NCI-H226 (cell line): ENCODE measurements around the gene ABCA7.

Experiments used
- DNase-seq: peaks from one replicate; pipeline ENCODE4 v3.0.0-alpha.2; 2015

The ABCA7 gene

DNA sequence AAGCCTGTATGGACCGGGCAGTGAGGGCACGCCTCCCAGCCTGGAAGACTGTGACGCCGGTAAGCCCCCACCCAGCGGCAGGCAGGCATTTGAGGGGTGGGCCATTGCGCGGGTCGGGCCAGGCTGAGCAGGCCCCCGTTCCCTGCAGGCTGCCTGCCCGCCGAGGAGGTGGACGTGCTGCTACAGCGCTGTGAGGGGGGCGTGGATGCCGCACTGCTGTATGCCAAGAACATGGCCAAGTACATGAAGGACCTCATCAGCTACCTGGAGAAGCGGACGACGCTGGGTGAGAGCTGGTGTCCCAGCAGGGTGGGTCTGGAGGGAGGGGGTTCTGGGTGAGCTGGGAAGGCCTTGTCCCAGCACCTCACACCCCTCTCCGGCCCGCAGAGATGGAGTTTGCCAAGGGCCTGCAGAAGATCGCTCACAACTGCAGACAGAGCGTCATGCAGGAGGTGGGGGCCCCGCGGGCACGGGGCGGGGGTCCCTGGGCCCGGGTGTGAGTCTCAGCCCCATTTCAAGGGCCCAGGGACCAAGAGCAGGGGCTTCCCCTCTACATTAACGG lies 34.1 kb downstream of the ABCA7 start:
- DNase-seq: no peak

- no peak for DNase-seq
Measured at GRCh38 chr19:1074544-1075283, 34.8 kb downstream of the ABCA7 start.

DNA sequence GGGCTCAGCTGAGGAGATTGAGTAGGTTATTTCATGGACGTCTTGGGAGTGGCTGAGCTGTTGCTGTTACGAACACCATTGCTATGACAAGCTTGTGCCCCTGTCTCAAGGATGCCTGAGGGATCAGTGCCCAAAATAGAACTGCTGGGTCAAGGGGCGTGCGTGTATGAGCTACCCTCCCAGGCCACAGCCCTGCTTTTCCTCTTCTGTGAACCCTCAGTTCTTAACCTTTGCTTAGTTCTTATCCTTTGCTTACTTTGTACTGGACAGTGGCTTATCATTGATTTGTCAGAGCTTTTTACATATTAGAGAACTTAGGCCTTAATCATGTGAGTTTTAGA lies 36.1 kb downstream of the ABCA7 start:
- no peak for DNase-seq

GRCh38 chr19:1076951-1077350 lies 37.0 kb downstream of the ABCA7 start:
- DNase-seq: no peak

- no peak for DNase-seq
Measured at GRCh38 chr19:1079566-1080111, 39.7 kb downstream of the ABCA7 start.

DNA sequence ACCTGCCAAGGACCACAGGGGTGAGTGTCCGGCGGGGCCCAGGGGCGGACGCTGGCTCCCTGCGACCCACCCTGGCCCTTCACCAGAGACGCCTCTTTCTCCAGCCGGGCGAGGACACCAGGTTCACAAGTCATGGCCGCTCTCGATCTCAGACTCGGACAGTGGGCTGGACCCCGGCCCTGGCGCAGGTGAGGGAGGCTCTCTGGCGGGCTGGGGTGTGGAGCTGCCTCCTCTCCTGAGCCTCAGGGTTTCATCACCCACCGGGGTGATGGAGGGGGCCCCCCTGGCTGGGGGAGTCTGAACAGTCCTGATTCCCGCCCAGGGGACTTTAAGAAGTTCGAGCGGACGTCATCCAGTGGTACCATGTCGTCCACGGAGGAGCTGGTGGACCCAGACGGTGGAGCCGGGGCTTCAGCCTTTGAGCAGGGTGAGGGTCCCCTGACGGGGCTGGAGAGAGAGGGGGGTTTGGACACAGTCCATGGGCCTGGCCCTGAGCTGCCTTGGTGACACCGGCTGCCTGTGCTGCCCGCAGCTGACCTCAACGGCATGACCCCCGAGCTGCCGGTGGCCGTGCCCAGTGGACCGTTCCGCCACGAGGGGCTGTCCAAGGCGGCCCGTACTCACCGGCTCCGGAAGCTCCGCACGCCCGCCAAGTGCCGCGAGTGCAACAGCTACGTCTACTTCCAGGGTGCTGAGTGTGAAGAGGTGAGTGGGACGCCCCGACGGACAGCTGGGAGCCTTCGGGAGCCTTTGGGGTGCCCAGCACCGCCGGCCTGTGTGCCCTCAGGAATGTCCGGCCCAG lies 40.7 kb downstream of the ABCA7 start:
- DNase-seq: no peak

- no peak for DNase-seq
Measured at GRCh38 chr19:1081301-1082164, 41.6 kb downstream of the ABCA7 start.

DNA sequence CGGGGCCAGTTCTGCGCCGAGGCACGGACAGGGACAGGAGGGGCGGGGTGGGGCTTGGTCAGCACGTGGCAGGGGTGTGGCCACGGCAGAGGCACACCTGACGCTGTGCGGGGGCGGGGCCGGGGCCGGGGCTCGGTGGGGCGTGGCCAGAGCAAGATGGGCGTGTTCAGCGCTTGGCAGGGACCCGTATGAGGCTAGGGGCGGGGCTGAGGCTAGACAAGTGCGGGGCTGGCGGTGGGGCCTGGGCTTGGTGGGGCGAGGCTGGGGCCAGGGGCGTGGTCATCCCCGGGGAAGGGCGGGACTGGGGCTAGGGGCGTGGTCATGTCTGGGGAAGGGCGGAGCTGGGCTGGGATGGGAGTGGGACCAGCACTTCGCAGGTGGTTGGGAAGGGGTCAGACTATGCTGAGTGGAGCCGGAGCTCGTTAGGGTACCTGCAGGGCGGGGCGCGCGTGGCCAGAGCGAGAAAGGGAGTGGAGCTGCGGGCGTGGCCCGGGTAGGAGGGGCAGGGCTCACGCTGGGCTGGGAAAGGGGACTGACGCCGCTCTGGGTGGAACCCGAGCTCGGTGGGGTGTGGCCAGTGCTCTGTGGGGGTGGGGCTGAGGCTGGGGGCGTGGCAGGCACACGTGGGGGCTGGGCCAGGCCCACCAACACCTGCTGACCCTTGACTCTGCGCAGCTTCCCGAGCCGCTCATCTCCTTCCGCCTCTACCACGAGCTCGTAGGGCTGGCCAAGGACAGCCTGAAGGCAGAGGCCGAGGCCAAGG lies 42.4 kb downstream of the ABCA7 start:
- DNase-seq: peak; percentile 66

DNA sequence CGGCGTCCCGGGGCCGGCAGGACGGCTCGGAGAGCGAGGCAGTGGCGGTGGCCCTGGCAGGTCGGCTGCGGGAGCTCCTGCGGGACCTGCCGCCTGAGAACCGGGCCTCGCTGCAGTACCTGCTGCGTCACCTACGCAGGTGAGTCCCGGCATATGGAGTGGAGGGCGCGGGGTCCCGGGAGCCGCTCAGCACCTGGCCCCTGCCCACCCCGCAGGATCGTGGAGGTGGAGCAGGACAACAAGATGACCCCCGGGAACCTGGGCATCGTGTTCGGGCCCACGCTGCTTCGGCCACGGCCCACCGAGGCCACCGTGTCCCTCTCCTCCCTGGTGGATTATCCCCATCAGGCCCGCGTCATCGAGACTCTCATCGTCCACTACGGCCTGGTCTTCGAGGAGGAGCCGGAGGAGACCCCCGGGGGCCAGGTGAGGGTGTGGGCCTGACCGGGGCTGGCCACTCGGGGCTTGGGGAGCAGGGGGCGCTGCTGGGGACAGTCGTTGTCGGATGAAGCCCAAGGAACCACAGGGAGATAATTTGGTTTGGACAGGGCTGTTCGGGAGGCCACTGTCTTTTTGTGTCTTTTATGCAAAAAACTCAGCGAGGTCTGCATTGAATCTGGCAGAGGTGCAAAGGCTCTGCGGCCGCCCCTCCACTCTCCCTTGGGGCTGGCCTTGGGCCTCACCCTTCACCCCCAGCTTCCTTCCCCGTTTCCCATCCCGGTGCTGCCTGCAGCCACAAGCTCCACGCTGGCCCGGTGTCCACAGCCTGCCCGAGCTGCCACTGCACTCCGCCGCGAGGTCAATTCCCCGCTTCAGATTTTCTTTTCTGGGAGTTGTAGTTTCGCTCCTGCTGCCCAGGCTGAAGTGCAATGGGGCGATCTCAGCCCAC lies 43.3 kb downstream of the ABCA7 start:
- no peak for DNase-seq

DNA sequence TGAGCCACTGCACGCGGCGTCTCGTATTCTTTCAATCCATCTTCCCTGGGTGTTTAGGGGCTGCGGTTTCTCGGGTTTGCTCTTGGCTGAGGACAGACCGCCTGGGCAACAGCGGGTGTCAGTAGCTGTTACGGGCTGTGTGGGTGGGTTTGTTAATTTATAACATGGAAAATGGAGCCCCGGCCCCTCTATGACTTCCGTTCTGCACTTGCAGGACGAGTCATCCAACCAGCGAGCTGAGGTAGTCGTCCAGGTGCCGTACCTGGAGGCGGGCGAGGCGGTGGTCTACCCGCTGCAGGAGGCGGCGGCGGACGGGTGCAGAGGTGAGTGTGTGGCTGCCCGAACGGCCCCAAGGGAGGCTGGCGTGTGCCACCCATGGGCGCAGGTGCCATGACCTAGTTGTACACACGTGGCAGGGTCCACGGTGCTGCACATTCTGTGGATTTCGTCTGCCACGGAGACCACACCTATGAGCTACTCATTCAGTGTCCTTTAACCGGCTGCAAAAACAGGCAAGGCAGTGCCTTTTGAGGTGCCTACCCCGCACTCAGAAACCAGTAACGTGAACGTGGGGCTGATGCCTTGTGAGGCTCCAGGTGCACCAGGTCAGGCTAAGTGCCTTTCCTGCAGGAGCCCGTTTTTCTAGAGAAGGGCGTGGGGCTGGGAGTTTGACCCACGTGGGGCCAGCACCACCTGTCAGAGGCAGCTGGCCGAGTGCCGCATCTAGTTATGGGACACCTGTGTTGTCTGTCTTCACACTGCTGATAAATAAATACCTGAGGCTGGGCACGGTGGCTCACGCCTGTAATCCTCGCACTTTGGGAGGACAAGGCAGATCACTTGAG lies 44.3 kb downstream of the ABCA7 start:
- DNase-seq: no peak

- DNase-seq: no peak
Measured at GRCh38 chr19:1085053-1085658, 45.2 kb downstream of the ABCA7 start.

DNA sequence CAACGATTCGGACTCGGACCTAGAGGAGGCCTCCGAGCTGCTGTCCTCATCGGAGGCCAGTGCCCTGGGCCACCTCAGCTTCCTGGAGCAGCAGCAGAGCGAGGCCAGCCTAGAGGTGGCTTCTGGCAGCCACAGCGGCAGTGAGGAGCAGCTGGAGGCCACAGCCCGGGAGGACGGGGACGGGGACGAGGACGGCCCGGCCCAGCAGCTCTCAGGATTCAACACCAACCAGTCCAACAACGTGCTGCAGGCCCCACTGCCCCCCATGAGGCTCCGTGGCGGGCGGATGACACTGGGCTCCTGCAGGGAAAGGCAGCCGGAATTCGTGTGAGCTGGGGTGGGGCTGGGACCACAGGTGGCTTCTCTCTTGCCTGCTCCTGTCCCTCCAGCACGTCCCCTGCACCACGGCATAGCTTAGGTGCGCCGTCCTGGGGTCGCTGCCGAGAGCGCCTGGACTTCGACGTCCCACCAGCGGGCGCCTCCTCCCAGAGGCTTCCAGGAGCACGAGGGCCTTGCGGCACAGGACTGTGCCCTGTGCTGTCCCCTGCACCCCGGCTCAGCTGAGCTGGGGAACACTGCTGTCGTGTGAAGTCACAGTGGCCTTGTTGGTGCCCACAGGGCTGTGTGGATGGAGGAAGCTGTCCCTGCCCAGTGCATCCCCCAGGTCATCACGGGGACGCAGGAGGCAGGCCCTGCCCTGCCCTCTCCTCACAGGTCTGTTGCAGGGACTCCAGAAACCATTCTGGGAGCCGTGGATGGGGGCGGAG lies 46.0 kb downstream of the ABCA7 start:
- no peak for DNase-seq

- DNase-seq: no peak
Measured at GRCh38 chr19:1086613-1087012, 46.7 kb downstream of the ABCA7 start.

- DNase-seq: no peak
Measured at GRCh38 chr19:1087813-1088415, 48.0 kb downstream of the ABCA7 start.

GRCh38 chr19:1088416-1089010 lies 48.6 kb downstream of the ABCA7 start:
- no peak for DNase-seq

- no peak for DNase-seq
Measured at GRCh38 chr19:1089126-1089771, 49.3 kb downstream of the ABCA7 start.

DNA sequence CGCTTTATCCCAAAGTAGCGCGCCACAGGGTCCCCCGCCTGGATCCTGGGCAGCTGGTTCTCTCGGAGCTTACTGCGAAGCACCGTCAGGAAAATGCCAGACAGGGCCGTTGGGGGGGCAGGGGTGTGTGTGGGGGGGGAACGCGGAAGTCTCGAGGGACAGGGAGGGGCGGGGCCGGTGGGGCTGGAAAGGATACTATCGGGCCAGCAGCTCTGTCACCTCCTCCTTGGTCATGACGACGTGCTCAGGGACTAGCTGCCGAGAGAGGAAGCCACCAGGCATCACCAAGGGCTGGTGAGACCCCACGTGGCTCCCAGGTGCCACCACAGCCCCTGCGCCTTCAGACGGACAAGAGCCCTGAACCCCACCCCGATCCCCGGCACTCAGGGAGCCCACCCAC lies 50.0 kb downstream of the ABCA7 start:
- no peak for DNase-seq
